Large intestine (tissue), 3 donors: ENCODE results near the gene CATSPERZ. TPM values are rescaled to one million over a fixed set of nuclear protein-coding genes. Genes with fewer than 3 reads are reported as not detected.

ENCODE experiments used
- DNase-seq, 2 donors: peaks; one replicate each; pipeline versions ENCODE4 v3.0.0 to v3.0.0-alpha.2; 2013
- H3K27ac ChIP-seq: one replicate; pipeline ENCODE4 v1.5.1; 2013; ENCODE audit warnings: low read length
- H3K27me3 ChIP-seq: 2 replicates; pipeline ENCODE4 v1.6.1; 2013; ENCODE audit warnings: low read length; ENCODE audit not compliant: control insufficient read depth, insufficient read depth
- H3K36me3 ChIP-seq: 2 replicates; pipeline ENCODE4 v1.6.1; 2013; ENCODE audit warnings: low read length; ENCODE audit not compliant: control insufficient read depth, insufficient read depth
- H3K4me1 ChIP-seq: one replicate; pipeline ENCODE4 v1.6.1; 2013; ENCODE audit warnings: low read length; ENCODE audit not compliant: control insufficient read depth, insufficient read depth
- H3K4me3 ChIP-seq: one replicate; pipeline ENCODE4 v1.5.1; 2013; ENCODE audit warnings: low read length
- H3K9me3 ChIP-seq: one replicate; pipeline ENCODE4 v1.6.1; 2013; ENCODE audit warnings: mild to moderate bottlenecking, low read depth, low read length, moderate library complexity; ENCODE audit not compliant: control insufficient read depth
- WGBS: methylation state at CpG from one replicate; pipeline ENCODE4 v1.1.5; 2013; ENCODE audit warnings: low lambda C conversion rate; ENCODE audit not compliant: insufficient coverage; 5-methylcytosine and 5-hydroxymethylcytosine counted together
- polyA plus RNA-seq: library from polyadenylated mRNA; unstranded; fragments of 120-200 nt; gene quantifications from one replicate; pipeline ENCODE4 v1.2.1, GENCODE V29; 2013

The CATSPERZ gene
- polyA plus RNA-seq, 1 donor: 0.15 TPM

DNA sequence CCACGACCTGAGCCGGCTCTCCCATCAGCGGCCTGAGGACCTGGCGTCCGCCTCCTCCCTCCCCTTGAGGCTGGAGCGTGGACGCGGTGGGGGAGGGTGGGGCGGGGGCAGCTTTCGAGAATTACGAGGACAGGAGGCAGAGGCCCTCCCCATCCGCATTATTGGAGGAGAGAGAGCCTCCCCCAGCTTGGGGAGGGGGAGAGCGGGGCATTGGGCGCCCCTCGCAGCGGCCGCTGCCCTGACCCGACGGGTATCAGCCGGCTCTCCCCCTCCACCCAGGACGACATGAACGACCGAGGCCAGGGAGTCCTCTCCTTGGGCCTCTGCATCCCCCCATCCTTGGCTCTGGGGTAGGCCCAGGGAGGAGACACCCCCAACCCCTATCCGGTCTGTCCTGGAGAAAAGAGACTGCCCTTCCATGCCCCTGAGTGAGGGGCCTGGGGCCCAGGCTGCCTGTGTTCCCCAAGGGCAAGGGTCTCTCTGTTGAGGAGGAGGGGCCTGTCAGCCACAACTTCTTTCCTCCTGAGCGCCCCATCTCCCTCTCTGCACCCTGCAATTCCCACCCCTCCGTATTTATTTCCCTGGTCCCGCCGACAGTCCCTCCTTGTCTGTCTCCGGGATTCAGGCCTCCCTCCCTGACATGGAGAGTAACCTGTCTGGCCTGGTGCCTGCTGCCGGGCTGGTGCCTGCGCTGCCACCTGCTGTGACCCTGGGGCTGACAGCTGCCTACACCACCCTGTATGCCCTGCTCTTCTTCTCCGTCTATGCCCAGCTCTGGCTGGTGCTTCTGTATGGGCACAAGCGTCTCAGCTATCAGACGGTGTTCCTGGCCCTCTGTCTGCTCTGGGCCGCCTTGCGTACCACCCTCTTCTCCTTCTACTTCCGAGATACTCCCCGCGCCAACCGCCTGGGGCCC lies 14.0 kb upstream of the CATSPERZ start:
- Histone ChIP-seq H3K4me1 (peaks cover 17% of the 10 kb centered on the region), H3K4me3 (peak overlapping the region; percentile 65), H3K27me3 (peaks cover 18% of the 10 kb centered on the region), H3K36me3 (peaks cover 7% of the 10 kb centered on the region), H3K9me3 (no peaks in the 10 kb centered on the region), H3K27ac (no peak overlapping the region)
- DNase-seq: no peak
- no CpG with 5 or more reads among the region's 40 CpGs for WGBS

GRCh38 chr11:64286801-64287159 lies 13.4 kb upstream of the CATSPERZ start:
- no CpG with 5 or more reads among the region's 9 CpGs for WGBS
- Histone ChIP-seq H3K4me1 (peaks cover 17% of the 10 kb centered on the region), H3K36me3 (peaks cover 7% of the 10 kb centered on the region), H3K27ac (no peak overlapping the region), H3K4me3 (no peak overlapping the region), H3K27me3 (peaks cover 22% of the 10 kb centered on the region), H3K9me3 (no peaks in the 10 kb centered on the region)
- DNase-seq: no peak

GRCh38 chr11:64287676-64288352 lies 12.3 kb upstream of the CATSPERZ start:
- Histone ChIP-seq H3K36me3 (peaks cover 2% of the 10 kb centered on the region), H3K4me1 (peaks cover 20% of the 10 kb centered on the region), H3K27ac (no peak overlapping the region), H3K4me3 (no peak overlapping the region), H3K9me3 (no peaks in the 10 kb centered on the region), H3K27me3 (peaks cover 32% of the 10 kb centered on the region)
- no CpG with 5 or more reads among the region's 33 CpGs for WGBS
- no peak for DNase-seq

DNA sequence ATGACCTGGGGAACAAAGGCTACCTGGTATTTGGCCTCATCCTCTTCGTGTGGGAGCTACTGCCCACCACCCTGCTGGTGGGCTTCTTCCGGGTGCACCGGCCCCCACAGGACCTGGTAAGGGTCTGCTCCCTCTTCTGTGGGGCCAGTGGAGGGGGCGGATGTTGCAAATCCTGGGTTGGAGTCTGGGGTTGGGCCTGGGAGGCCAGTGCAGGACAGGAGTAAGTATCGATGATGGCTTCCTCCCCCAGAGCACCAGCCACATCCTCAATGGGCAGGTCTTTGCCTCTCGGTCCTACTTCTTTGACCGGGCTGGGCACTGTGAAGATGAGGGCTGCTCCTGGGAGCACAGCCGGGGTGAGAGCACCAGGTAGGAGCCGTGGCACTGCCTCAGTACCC lies 11.8 kb upstream of the CATSPERZ start:
- H3K27me3 ChIP-seq: peaks cover 37% of the 10 kb centered on the region
- no peaks in the 10 kb centered on the region for H3K36me3 ChIP-seq
- no peaks in the 10 kb centered on the region for H3K9me3 ChIP-seq
- DNase-seq: no peak
- no peak overlapping the region for H3K27ac ChIP-seq
- peaks cover 18% of the 10 kb centered on the region for H3K4me1 ChIP-seq
- H3K4me3 ChIP-seq: no peak overlapping the region
- WGBS: no CpG with 5 or more reads among the region's 9 CpGs

GRCh38 chr11:64289002-64289564 lies 11.1 kb upstream of the CATSPERZ start:
- Histone ChIP-seq H3K27me3 (peaks cover 42% of the 10 kb centered on the region), H3K4me3 (no peak overlapping the region), H3K4me1 (peaks cover 10% of the 10 kb centered on the region), H3K36me3 (no peaks in the 10 kb centered on the region), H3K27ac (no peak overlapping the region), H3K9me3 (no peaks in the 10 kb centered on the region)
- no CpG with 5 or more reads among the region's 13 CpGs for WGBS
- DNase-seq: no peak

- H3K27me3 ChIP-seq: peaks cover 57% of the 10 kb centered on the region
- no peaks in the 10 kb centered on the region for H3K36me3 ChIP-seq
- WGBS: no CpG with 5 or more reads among the region's 10 CpGs
- no peak for DNase-seq
- H3K9me3 ChIP-seq: no peaks in the 10 kb centered on the region
- peaks cover 10% of the 10 kb centered on the region for H3K4me1 ChIP-seq
- no peak overlapping the region for H3K4me3 ChIP-seq
- H3K27ac ChIP-seq: no peak overlapping the region
Observed at GRCh38 chr11:64290352-64291261, 9.6 kb upstream of the CATSPERZ start.

DNA sequence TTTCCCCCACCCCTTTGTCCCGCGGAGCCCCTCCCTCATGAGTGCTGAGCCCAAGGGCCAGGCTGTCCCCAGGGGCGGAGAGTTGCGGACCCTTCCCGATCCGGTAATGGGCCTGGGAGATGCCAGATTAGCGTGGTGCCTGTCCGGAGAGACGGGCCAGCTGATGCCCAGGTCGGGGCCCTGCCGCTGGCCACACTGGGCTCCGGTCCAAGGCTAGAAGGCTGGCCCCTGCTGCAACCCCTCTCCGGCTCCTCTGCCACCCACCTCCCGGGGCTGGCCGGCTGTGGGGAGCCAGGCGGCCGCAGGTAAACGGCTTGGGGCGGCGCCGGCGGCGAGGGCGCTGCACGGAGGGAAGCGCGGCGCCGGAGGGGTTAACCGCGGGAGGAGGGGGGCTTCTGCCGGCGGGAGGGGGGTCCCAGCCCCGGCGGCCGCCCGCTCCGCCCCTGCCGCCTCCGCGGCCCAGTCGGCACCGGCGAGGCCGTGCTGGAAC lies 8.9 kb upstream of the CATSPERZ start, which contains the start of gene KCNK4:
Gene KCNK4 (plus strand): TSS at position 41 of the 490 bp plus-strand sequence. CDS start 1,717 bp downstream, outside the sequence.
- WGBS: no CpG with 5 or more reads among the region's 45 CpGs
- no peak for DNase-seq
- H3K27me3 ChIP-seq: peaks cover 64% of the 10 kb centered on the region

DNA sequence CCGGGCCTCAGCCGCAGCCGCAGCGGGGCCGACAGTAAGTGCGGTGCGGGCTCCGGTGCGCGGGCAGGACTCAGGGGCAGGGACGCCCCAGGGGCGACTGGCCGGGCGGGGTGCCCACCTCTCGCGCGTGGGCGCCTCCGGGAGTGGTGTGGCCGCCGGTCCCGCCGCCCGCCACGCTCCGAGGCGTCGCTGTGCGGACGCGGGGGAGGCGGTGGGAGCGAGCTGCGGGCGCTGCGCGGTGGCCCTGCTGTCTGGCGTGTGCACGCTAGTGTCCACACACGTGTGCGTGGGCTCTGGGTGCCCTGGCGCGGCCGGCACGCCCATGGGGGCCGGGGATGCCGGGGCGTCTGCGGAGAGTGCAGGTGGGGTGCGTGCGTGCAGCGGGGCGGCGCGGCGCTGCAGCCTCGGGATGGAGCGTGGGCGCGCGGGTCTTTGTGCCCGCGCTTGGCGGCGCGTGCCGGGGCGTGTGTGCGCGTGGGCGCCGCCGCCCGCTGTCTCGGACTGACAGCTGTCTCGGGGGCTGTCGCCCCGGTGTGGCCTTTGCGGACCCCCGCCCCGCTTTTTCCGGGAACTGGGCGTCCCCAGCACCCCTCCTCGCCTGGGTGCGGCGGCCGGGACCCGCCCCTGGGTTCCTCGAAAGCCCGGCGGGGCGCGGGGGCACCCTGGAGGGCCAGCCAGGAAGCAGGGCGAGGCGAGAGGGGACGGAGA lies 8.3 kb upstream of the CATSPERZ start:
- WGBS: no CpG with 5 or more reads among the region's 96 CpGs
- peaks cover 70% of the 10 kb centered on the region for H3K27me3 ChIP-seq
- no peak for DNase-seq
- H3K4me3 ChIP-seq: no peak overlapping the region
- no peak overlapping the region for H3K27ac ChIP-seq
- no peaks in the 10 kb centered on the region for H3K36me3 ChIP-seq
- peaks cover 3% of the 10 kb centered on the region for H3K4me1 ChIP-seq
- H3K9me3 ChIP-seq: no peaks in the 10 kb centered on the region

More for the DNA sequence above, 8.9 kb upstream of the CATSPERZ start, which contains the start of gene KCNK4:
- Histone ChIP-seq H3K27ac (no peak within 1 kb of the TSS), H3K36me3 (no peaks in the 10 kb centered on the region), H3K9me3 (no peaks in the 10 kb centered on the region), H3K4me1 (peaks cover 6% of the 10 kb centered on the region), H3K4me3 (no peak within 1 kb of the TSS)

GRCh38 chr11:64292460-64293254 lies 7.5 kb upstream of the CATSPERZ start:
- Histone ChIP-seq H3K27ac (no peak overlapping the region), H3K4me1 (peaks cover 3% of the 10 kb centered on the region), H3K36me3 (no peaks in the 10 kb centered on the region), H3K27me3 (peaks cover 78% of the 10 kb centered on the region), H3K4me3 (no peak overlapping the region), H3K9me3 (no peaks in the 10 kb centered on the region)
- no peak for DNase-seq
- no CpG with 5 or more reads among the region's 42 CpGs for WGBS
